Heart left ventricle (tissue), 16 donors: ENCODE data around the gene UGGT1. TPM values are rescaled to one million over a fixed set of nuclear protein-coding genes. Genes with fewer than 3 reads are reported as not detected.

Experiments used
- ATAC-seq, 4 donors: fragments of 200-7000 bp; cut with Tn5 transposase; one replicate each; pipeline ENCODE4 v1.9.1; 2020 to 2022; ENCODE audit warnings: moderate library complexity in 4 of 4, mild to moderate bottlenecking in 3 of 4, moderate number of reproducible peaks in 1 of 4
- DNase-seq, 5 donors: peaks; one replicate each; pipeline ENCODE4 v3.0.0-alpha.2; 2020
- H3K27ac ChIP-seq, 12 donors: fragments of 200-600 bp; sonication (generic) in 4 of 12; one replicate each; pipeline versions ENCODE4 v1.5.0 to v1.8.0; 2016 to 2022; ENCODE audit warnings: mild to moderate bottlenecking in 2 of 12
- H3K27me3 ChIP-seq, 9 donors: fragments of 200-600 bp; sonication (generic) in 2 of 9; one replicate each; pipeline versions ENCODE4 v1.5.1 to v1.8.0; 2016 to 2022; ENCODE audit warnings: mild to moderate bottlenecking in 3 of 9
- H3K36me3 ChIP-seq, 9 donors: fragments of 200-600 bp; sonication (generic) in 2 of 9; one replicate each; pipeline versions ENCODE4 v1.5.0 to v1.8.0; 2018 to 2022; ENCODE audit warnings: mild to moderate bottlenecking in 2 of 9
- H3K4me1 ChIP-seq, 12 donors: fragments of 200-600 bp; sonication (generic) in 4 of 12; one replicate each; pipeline versions ENCODE4 v1.5.0 to v1.8.0; 2016 to 2022; ENCODE audit warnings: mild to moderate bottlenecking in 3 of 12
- H3K4me3 ChIP-seq, 12 donors: fragments of 200-600 bp; sonication (generic) in 4 of 12; one replicate each; pipeline versions ENCODE4 v1.5.0 to v1.8.0; 2017 to 2022; ENCODE audit warnings: mild to moderate bottlenecking in 9 of 12, moderate library complexity in 4 of 12
- H3K9me3 ChIP-seq, 12 donors: fragments of 200-600 bp; sonication (generic) in 4 of 12; one replicate each; pipeline versions ENCODE4 v1.5.0 to v1.8.0; 2016 to 2022; ENCODE audit warnings: mild to moderate bottlenecking in 1 of 12
- POLR2A ChIP-seq, 2 donors: fragments of 450-650 bp; IDR thresholded peaks; one replicate each; pipeline ENCODE4 v1.6.1; 2017; ENCODE audit warnings: antibody characterized with exemption in 2 of 2, mild to moderate bottlenecking in 2 of 2, moderate library complexity in 2 of 2
- WGBS, 4 donors: extraction: QIAGEN DNeasy Blood & Tissue Kit in 2 of 4; methylation state at CpG; one replicate each; pipeline versions ENCODE4 v1.1.5 to v1.1.7; 2013 to 2018; 5-methylcytosine and 5-hydroxymethylcytosine counted together
- intact Hi-C, 10 donors: fragments of 100-400 bp; cut with DNase I; formaldehyde crosslinking; loops; one replicate each; pipeline versions ENCODE4 v1.11.1 to v1.14.2; 2022
- polyA plus RNA-seq, 2 donors: library from polyadenylated mRNA; stranded (reverse); fragments of 200-250 nt; gene quantifications; one replicate each; pipeline ENCODE4 v1.2.3, GENCODE V29; 2013
- total RNA-seq, 9 donors: library from RNA; depleted of rRNA in 2 of 9; stranded (reverse); fragments of >200 nt in 2 of 9; fragmentation: NEBNext Ultra II Directional in 3 of 9; extraction: Animal tissue kit (Norgen Biotek cat#: 25700) in 3 of 9; gene quantifications; one replicate each; pipeline versions ENCODE4 v1.1.0 to v1.2.4, GENCODE V29; 2016 to 2023
- TF ChIP-seq, protein P1 (sequence below), 12 donors: fragments of 200-600 bp; sonication (generic) in 4 of 12; IDR thresholded peaks; one replicate each; pipeline versions ENCODE4 v1.5.0 to v1.8.0; 2018 to 2022; ENCODE audit warnings: antibody characterized with exemption in 12 of 12, mild to moderate bottlenecking in 5 of 12
- donor health status: ischemic (EF 13 %, LVEDD 7.1; RV severe dilation, severe dysfunction).
- donor health status: healthy with polysubstance abuse.
- donor health status: DM: no; HTN: yes; CAD: no.
- donor health status: DM: no; HTN: no; CAD: no.
- donor health status: ischemic (EF 25% LVEDD 6.9; RV normal size, moderate dysfunction).
- donor health status: ischemic (EF 25% LVEDD 5.7; RV mildly dilated, moderate dysfunction).
- donor health status: healthy.
- donor health status: DM: yes; HTN: yes; CAD: no.
- donor health status: ischemic (EF 35%, LVEDD 5.7; RV mildly dilated, moderate dysfunction).
- donor health status: nonischemic (EF 11% LVEDD 7.7; RV severe dilation, severe dysfunction).
- donor health status: DM: yes; HTN: yes; CAD: no.
- donor health status: PGD.
- donor health status: ischemic (EF 29% LVEDD 5.4; RV normal size, mild dysfunction).
- donor health status: nonischemic (EF 23%, LVEDD 6.1; RV moderate dilation, normal function).

The UGGT1 gene
- total and polyA plus RNA-seq, 11 donors = 5.8 to 77.4 (median 32.0) TPM

DNA sequence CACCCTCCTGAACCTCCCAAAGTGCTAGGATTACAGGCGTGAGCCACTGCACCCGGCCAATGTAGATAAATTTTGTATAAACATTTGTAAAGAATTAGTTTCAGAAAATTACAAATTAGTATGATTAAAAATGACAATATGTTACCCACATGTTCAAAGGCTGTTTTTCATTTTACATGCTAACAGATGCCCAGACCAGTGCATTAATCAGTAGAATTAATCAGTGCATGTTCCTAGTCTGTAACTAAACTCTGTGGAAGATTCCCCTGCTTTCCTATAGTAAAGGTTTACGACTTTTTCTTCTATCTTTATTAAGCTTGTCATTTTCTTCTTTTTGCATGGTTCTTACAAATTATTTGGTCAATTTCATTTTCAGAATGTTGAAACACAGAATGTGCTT, 65.8 kb downstream of the UGGT1 start:
- no peak for DNase-seq
- TF ChIP-seq POLR2A (IDR thresholded peaks at IDR 0.05) = no peak
- Histone ChIP-seq H3K36me3 (peaks cover 0 to 100% (median 86%) of the 10 kb centered on the region in 9 donors), H3K4me3 (no peak overlapping the region), H3K27me3 (no peaks in the 10 kb centered on the region), H3K4me1 (peaks cover 0 to 16% (median 3%) of the 10 kb centered on the region in 12 donors), H3K27ac (no peak overlapping the region), H3K9me3 (no peaks in the 10 kb centered on the region)
- intact Hi-C loops = no loop called here
- WGBS, 4 donors = 85 to 95% (median 92%) methylated on average over 3 of the region's 3 CpGs
- ATAC-seq = no peak

DNA sequence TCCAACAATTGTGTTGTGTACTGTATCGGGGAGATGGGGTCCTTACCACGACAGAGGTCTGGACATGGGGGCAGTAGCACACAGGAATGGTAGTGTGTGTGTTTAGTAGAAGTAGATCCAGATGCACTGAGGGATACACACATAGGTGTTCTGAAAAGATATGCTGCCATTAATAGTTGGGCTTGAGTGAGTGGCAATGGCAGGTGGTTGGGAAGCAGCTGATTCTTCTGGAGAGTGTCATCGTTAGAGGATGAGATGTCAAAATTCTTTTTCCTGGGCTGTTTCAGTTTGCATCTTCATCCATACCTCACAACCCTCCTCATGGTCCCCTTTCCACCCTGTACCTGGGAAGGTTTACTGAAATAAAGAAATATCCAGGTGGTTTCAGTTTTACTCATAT, 66.6 kb downstream of the UGGT1 start:
- Histone ChIP-seq H3K9me3 (no peaks in the 10 kb centered on the region), H3K4me3 (no peak overlapping the region), H3K36me3 (peaks cover 0 to 99% (median 88%) of the 10 kb centered on the region in 9 donors), H3K27ac (no peak overlapping the region), H3K27me3 (no peaks in the 10 kb centered on the region), H3K4me1 (peaks cover 0 to 16% (median 5%) of the 10 kb centered on the region in 12 donors)
- no peak for ATAC-seq
- TF ChIP-seq, protein P1, sequence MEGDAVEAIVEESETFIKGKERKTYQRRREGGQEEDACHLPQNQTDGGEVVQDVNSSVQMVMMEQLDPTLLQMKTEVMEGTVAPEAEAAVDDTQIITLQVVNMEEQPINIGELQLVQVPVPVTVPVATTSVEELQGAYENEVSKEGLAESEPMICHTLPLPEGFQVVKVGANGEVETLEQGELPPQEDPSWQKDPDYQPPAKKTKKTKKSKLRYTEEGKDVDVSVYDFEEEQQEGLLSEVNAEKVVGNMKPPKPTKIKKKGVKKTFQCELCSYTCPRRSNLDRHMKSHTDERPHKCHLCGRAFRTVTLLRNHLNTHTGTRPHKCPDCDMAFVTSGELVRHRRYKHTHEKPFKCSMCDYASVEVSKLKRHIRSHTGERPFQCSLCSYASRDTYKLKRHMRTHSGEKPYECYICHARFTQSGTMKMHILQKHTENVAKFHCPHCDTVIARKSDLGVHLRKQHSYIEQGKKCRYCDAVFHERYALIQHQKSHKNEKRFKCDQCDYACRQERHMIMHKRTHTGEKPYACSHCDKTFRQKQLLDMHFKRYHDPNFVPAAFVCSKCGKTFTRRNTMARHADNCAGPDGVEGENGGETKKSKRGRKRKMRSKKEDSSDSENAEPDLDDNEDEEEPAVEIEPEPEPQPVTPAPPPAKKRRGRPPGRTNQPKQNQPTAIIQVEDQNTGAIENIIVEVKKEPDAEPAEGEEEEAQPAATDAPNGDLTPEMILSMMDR (IDR thresholded peaks at IDR 0.05) = no peak
- no peak for TF ChIP-seq POLR2A (IDR thresholded peaks at IDR 0.05)
- intact Hi-C loops = no loop called here
- DNase-seq = no peak
- 91 to 96% (median 95%) methylated on average over 3 of the region's 3 CpGs for WGBS, 4 donors

DNA sequence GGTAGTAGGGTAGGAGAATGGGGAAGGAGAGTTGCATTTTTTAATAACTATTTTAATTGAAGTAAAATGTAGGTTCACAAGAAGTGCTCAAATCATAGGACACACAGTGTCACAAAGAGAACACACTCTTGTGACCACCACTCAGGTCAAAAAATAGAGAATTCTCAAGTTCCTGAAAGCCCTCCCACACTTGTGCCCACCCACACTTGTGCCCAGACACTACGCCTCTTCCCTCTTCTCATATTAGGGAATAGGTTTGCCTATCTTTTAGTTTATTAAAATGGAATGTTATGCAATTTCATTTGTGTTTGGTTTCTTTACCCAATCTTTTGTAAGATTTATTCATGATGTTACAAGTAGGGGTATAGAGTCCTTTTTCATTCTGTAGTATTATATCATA, 67.2 kb downstream of the UGGT1 start:
- ATAC-seq (no peak), DNase-seq (no peak)
- intact Hi-C loops = no loop called here
- no peaks in the 10 kb centered on the region for H3K27me3 ChIP-seq
- H3K9me3 ChIP-seq = no peaks in the 10 kb centered on the region
- H3K36me3 ChIP-seq = peaks cover 0 to 97% (median 88%) of the 10 kb centered on the region in 9 donors
- 97 to 100% (median 100%) methylated on average over 1 of the region's 1 CpG for WGBS, 4 donors
- no peak for TF ChIP-seq POLR2A (IDR thresholded peaks at IDR 0.05)
- TF ChIP-seq, protein P1 (IDR thresholded peaks at IDR 0.05) = no peak
- H3K27ac ChIP-seq = no peak overlapping the region
- H3K4me1 ChIP-seq = peaks cover 0 to 16% (median 5%) of the 10 kb centered on the region in 12 donors
- no peak overlapping the region for H3K4me3 ChIP-seq

DNA sequence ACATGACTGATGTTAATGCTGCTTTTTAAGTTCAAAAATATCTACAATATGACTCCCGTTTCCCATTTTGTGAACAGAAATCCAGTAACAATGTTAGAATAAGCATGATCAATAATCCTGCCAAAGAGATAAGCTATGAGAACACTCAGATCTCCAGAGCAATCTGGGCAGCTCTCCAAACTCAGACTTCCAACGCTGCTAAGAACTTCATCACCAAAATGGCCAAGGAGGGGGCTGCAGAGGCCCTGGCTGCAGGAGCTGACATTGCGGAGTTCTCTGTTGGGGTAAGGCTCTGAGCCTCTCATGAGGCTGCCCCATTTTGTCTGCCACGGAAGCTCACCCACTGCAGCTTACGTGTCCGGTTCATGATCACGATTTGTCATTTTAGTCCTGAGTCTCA, 68.4 kb downstream of the UGGT1 start:
- DNase-seq (no peak), ATAC-seq (no peak)
- Histone ChIP-seq H3K27ac (no peak overlapping the region), H3K4me3 (no peak overlapping the region), H3K4me1 (peaks cover 0 to 15% (median 2%) of the 10 kb centered on the region in 12 donors), H3K27me3 (no peaks in the 10 kb centered on the region), H3K36me3 (peaks cover 3 to 95% (median 86%) of the 10 kb centered on the region in 9 donors), H3K9me3 (no peaks in the 10 kb centered on the region)
- TF ChIP-seq, protein P1 (IDR thresholded peaks at IDR 0.05) = no peak
- no peak for TF ChIP-seq POLR2A (IDR thresholded peaks at IDR 0.05)
- intact Hi-C loops = no loop called here
- 80 to 85% (median 81%) methylated on average over 7 of the region's 7 CpGs for WGBS, 4 donors
